Stimulated activated CD4-positive, alpha-beta T cell treated with anti-CD3 and anti-CD28 coated beads, Interleukin-12 subunit alpha, Interleukin-12 subunit beta, amount 100 ng/mL, for 24 hours (primary cell): ENCODE measurements around the gene SYT17.

Experiments
- DNase-seq, 2 experiments: peaks; one replicate each; pipeline ENCODE4 v3.0.0-alpha.2; 2020; ENCODE audit warnings: low read depth in 2 of 2

SYT17 gene

DNA sequence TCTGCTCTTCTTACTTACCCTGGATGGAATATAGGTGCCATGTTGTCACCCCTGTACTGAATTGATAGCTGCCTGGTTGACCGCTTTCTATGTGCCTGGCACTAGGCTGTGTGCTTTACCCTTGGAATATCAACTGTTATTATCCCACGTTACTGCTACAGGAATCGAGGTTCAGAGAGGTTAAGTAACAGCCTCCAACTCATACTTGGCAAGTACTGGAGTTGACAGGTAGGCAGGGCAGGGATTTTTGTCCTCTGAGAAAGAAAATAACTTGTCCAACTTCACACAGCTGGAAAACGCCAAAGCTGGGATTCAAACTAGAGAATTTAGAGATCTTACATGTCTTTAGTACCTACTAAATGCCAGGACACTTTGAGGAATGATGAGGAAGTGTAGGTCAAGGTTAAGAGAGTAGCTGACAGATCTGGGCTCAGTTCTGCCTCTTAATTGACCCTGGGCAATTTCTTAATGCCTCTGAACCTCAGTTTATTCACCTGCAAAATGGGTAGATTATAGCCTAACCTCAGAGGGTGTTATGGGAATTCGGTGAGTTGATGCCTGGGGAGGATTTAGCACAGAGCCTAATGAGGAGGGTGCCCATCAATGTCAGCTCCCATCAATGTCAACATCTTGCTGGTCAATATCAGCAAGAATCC, 28.5 kb upstream of the SYT17 start:
- DNase-seq: no peak

DNA sequence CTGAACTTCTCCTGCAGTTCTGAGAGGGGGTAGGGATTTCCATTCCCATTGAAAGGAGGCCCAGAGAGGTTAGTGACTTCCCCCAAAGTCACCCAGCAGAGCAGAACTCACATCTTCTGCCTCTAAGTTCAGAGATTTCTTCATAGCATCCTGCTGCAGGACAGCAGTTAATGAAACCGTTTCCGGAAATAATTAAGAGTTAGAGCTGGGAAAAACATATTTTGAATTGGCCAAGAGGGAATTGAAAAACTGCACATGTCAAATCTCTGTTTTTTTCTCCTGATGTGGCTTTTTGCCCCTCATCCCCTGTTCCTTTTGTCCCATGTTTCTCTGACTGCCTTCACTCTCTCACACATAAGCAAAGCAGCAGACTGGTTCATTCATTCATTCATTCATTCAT, 27.6 kb upstream of the SYT17 start:
- no peak for DNase-seq

DNA sequence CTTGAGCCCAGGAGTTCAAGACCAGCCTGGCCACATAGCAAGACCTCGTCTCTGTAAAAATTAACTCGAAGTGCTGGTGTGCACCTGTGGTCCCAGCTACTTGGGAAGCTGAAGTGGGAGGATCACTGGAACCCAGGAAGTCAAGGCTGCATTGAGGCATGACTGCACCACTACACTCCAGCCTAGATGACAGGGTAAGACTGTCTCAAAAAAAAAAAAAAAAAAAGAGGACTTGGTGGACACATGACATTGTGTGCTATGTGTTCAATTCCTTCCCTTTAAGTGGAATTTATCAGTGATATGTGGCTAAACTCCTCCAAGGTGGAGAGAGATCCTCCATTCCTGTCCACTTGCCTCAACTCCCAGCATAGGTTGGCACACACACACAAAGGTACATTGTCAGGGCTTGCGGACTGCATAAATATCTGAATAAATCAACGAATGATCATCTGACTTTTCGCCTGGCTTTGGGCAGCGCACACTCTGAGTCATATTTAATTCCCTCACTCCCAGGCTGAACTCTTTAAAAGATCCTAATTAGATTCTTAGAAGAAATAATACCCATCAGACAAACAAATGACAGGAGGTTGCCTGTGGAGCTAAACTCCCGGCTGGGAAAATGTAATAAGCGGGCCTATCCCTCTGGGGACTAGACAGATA, 25.0 kb upstream of the SYT17 start:
- no peak for DNase-seq

GRCh38 chr16:19143599-19143956, 24.5 kb upstream of the SYT17 start:
- DNase-seq: no peak

DNA sequence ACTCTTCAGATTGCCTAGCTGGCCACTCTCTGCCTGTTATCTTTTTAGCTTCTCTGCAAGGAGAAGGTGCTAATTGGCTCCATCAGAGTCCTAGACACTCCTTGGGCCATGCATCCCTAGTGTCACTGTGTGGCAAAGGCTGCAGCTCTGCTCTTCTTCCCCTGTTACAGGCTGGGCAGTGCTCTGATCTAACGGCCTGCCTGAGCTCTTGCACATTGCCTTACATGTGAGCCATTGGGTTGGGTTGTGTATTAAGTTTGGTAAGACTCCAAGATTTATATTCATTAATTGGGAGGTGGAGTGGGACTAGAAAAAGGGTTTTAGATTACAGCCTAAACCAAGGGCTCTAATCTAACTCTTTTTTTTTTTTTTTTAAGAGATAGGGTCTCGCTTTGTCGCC, 23.0 kb upstream of the SYT17 start:
- DNase-seq: no peak

DNA sequence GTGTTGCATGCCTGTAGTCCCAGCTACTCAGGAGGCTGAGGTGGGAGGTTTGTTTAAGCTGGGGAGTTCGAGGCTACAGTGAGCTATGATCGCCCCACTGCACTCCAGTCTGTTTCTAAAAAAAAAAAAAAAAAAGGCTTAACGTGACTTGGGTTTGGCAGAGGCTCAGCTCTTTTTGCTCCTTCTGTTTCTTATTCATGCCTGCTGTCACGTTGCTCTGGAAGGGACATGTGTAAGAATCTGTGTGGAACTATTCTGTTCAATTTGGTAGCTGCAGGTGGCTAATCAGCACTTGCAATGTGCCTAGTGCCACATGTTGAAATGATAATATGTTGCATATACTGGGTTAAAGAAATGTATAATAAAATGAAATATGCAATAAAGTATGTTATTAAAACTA, 20.9 kb upstream of the SYT17 start:
- no peak for DNase-seq

GRCh38 chr16:19147627-19148026, 20.4 kb upstream of the SYT17 start:
- no peak for DNase-seq

GRCh38 chr16:19148189-19148588, 19.9 kb upstream of the SYT17 start:
- no peak for DNase-seq

GRCh38 chr16:19151310-19151709, 16.7 kb upstream of the SYT17 start:
- DNase-seq: no peak

- no peak for DNase-seq
These were observed 16.0 kb upstream of the SYT17 start for GRCh38 chr16:19152042-19152441.

- DNase-seq: no peak
These were observed 14.2 kb upstream of the SYT17 start for GRCh38 chr16:19153876-19154275.

DNA sequence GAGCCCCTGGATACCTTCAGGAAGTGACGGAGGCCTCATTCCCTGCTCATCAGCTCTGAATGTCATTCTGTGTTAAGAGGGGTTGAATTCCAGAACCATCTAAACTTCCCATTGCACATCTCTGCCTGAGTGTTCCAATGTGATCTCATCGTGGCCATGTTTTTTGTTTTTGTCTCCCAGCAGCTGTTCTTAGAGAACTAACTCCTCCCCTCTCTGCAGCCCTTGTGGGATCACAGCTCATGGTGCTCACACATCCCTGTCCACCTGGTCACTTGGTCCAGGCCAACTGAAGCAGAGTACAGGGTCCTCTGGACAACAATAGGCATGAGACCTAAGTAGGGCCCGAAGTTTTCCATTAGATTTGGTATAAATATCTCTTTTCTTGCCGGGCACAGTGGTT, 6.0 kb upstream of the SYT17 start:
- no peak for DNase-seq

DNA sequence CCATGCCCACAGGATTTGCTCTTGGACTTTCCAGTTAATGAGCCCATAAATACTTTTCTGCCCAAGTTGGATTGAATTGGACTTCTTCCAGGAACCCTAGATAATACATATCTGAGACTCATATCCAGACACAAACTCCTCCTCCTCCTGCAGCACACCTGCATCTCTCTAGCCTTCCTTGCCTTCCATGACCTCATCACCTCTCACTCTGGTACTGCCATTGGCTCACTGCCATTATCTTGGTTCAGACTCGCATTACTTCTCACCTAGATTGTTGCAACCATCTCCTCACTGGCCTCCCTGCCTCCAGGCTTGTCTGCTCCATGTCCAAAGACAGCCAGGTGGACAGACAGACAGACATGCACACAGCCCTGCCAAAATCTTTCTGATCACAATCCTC, 4.8 kb upstream of the SYT17 start:
- DNase-seq: no peak

- DNase-seq: no peak
These were observed 3.8 kb upstream of the SYT17 start for GRCh38 chr16:19164285-19164684.

- no peak for DNase-seq
These were observed 2.9 kb upstream of the SYT17 start for GRCh38 chr16:19165101-19165500.

DNA sequence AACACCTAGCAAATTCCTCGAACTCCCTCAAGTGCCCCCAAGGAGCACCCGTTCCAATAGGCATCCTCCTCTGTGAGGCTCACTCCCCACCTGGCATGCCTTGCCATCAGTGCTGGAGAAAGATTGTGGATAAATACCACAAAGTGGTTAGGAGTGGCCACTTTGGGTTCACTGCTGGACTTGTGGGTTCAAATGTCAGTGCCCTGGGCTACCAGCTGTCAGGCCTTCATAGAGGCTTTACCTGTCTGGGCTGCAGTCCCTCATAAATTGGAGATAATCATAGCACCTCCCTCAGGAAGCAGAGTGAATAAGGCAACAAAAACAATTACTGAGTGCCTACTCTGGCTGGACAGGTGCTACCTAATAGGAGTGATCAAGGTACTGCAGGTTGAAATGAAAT, 1.5 kb upstream of the SYT17 start:
- no peak for DNase-seq

DNA sequence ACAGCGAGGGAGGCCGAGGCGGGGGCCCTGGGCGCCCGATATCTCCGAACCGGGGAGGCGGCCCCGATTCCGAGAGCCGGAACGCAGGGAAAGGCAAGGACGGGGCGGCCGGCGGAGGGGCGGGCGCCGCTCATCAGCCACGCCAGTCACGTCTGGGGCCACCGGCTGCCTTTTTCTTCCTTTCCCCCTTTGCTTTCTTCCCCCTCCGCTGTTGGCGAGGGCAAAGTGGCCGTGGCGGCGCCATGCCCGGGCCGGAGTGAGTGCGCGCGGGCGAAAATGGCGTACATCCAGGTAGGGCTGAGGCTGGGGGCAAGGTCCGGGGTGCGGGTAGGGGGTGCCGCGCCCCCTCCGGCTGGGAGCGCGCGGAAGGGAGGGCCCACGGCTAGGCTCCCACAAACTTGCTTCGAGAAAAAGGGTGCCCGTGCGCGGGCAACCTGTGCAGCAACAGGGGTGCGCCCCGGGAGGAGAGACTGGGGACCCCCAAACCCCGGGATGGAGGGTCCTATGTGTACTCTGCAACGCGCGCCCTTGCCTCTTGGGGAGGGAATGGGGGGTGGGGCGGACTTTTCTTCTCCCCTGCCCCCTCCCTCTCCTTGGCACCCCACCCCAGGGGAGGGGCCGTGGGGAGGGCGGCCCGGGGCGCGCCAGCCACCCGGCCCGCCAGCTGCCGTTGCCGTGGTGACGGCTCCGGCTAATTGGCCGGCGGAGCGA, 486 bp downstream of the SYT17 start:
- DNase-seq: no peak

GRCh38 chr16:19169082-19169639, 1.1 kb downstream of the SYT17 start:
- DNase-seq: no peak

DNA sequence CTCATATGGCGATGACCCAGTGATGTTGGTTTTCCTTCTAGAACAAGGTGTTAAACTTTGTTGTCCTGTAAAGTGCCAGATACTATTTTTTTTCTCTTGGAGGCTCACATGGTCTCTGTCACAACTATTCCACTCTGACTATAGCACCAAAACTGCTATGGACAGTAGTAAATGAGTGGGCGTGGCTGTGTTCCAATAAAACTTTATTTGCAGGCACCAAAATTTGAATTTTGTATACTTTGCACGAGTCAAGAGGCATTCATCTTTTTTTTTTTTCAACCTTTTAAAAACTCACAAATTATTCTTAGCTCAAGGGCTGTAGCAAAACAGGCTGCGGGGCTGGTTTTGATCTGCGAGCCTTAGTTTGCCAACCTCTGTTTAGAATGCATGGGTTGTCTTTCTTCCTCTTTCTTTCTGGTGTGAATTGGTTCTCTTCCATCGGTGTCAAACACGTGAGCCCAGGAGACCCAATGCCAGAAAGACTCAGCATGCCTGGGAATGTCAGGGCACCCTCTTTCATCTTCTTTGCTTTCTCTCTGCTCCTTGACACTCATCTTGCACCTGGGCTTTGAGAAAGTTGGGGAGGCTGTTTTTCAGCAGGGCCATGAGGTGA, 2.1 kb downstream of the SYT17 start:
- no peak for DNase-seq

- DNase-seq: no peak
These were observed 4.2 kb downstream of the SYT17 start for GRCh38 chr16:19172098-19172780.

DNA sequence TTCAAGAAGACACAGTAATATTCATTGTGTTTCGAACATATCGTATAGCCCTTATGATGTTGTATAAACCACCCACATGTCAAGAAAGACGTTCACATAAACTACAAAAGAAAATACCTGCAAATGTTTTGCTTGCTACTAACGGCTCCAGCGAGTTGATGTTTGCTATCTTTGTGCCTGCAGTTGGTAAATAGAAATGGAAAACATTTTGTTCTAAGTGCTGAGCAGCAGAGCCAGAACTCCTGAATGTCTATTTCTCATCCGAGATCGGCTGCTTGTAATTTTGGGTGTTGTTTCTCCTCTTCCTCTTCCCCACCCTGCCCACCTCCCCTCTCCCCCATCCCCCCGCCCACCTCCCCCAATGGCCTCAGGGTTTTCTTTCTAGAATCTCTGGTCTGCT, 5.0 kb downstream of the SYT17 start:
- DNase-seq: no peak
